HEK293T (cell line): Measurements from ENCODE around the gene PILRB.

Experiments used
- BHLHE40 ChIP-seq: fragments of 450-650 bp; IDR thresholded peaks from 2 replicates; pipeline ENCODE4 v1.6.1; 2016; ENCODE audit warnings: mild to moderate bottlenecking, moderate library complexity, borderline replicate concordance
- CTBP1 ChIP-seq: fragments of 450-650 bp; IDR thresholded peaks from 2 replicates; pipeline ENCODE4 v1.6.1; 2016; ENCODE audit warnings: borderline replicate concordance
- ELF4 ChIP-seq: fragments of 450-650 bp; IDR thresholded peaks from 2 replicates; pipeline ENCODE4 v1.6.1; 2017; ENCODE audit warnings: antibody characterized with exemption
- FOXM1 ChIP-seq: fragments of 450-650 bp; IDR thresholded peaks from 2 replicates; pipeline ENCODE4 v1.6.1; 2017; ENCODE audit warnings: mild to moderate bottlenecking, borderline replicate concordance
- L3MBTL2 ChIP-seq: fragments of 450-650 bp; conservative IDR thresholded peaks from 2 replicates; pipeline ENCODE4 v1.6.1; 2016; ENCODE audit warnings: mild to moderate bottlenecking
- NFRKB ChIP-seq: fragments of 450-650 bp; IDR thresholded peaks from 2 replicates; pipeline ENCODE4 v1.6.1; 2016; ENCODE audit warnings: mild to moderate bottlenecking, moderate library complexity
- SP1 ChIP-seq: fragments of 450-650 bp; IDR thresholded peaks from 2 replicates; pipeline ENCODE4 v1.6.1; 2017
- SUZ12 ChIP-seq: fragments of 450-650 bp; IDR thresholded peaks from 2 replicates; pipeline ENCODE4 v1.6.1; 2016; ENCODE audit warnings: mild to moderate bottlenecking
- ZNF384 ChIP-seq: fragments of 450-650 bp; IDR thresholded peaks from 2 replicates; pipeline ENCODE4 v1.6.1; 2016

DNA sequence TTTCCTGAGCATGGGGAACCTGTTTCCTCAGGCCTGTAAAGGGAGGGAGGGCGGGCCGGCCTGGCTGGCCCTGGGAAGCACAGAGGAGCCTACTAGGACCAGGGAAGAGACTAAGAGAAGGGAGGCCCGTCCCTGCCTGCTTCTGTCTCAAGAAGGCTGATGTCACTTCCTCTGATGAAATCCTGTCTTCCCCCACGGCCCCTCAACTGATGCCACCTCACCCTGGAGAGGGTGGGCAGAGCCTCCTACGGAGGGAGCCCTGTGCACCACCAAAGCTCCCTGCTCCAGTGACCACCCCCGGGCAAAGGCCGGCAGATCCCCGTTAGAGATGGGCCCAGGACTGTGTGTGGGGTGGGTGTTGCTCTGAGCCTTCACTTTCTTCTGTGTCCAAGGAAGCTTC lies 14.3 kb downstream of the PILRB start:
- TF ChIP-seq FOXM1 (no peak), SUZ12 (no peak), ZNF384 (no peak), L3MBTL2 (no peak), NFRKB (no peak), ELF4 (no peak), BHLHE40 (no peak), CTBP1 (no peak), SP1 (no peak)
